SIG-M5 treated with dmso at 0.1 percent for 504 hours (cell line): ENCODE measurements around the gene NDRG2.
"Not testable (repeated sequence)": the region's sequence is repeated elsewhere in the genome, so short reads cannot be mapped to it uniquely, and the experiment has no call there.

Experiments used
- DNase-seq: peaks from one replicate; lab custom pipeline; 2025; ENCODE audit not compliant: unreplicated experiment; lab: John Stamatoyannopoulos, UW

Gene NDRG2

GRCh38 chr14:21015312-21015711, 9.5 kb downstream of the NDRG2 start:
- peak; percentile 70 for DNase-seq

DNA sequence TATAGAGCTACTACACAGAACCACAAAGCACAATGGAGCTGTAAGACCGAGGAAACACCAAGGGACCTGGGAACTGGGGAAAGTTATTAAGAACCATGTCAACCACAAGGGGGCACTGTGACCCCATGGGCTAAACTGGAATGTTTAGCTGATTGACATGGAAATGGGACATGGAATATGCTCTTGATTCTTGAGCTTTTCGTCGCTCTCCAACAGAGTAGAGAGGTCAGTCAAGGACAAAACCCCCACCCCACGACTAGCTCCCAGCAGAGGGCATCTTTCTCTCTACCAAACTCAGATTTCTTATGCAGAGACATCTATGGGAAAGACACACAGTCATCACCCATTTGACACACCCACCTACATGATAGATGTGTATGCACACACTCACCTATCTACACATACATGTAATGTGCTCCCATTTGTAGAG, 10.1 kb downstream of the NDRG2 start:
- DNase-seq, result peak; percentile 73

DNA sequence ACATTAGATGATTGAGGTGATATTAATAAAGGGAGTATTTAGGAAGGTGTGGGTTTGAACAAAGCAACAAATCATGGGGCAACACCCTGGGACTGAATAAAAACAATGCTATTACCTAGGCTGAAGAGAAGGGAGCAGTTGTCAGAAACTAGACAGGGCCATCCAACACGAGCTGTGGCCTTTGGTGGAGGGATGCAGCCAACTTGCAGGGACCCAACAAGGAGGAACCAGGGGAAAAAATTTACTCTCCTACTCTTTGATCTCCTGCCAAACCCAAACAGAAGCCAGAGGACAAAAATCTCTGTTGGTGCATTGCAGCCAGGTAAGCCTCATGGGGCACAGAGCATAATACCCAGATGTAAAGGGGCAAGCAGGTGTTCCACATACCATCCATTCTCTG, 13.7 kb downstream of the NDRG2 start:
- no peak for DNase-seq

DNA sequence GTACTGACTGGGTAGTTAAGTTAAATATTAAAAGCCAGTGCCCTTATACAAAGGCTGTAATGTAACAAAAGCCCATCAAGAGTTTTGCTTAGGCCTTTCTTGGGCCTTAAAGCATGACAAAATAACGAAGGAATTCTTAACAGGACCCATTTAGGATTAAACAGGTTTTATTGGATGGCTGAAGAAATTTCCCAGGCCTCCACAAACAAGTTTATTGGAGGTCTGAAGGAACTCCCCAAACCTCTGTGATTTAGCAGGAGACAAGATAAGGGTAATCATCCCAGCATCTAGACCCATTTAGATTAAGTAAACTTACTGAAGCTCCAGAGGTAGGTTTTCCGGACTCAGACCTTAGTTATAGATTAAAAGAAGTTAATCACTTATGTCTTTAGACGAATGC, 15.1 kb downstream of the NDRG2 start:
- DNase-seq, result not testable (repeated sequence)

GRCh38 chr14:21003788-21004346, 21.0 kb downstream of the NDRG2 start:
- DNase-seq, result no peak

DNA sequence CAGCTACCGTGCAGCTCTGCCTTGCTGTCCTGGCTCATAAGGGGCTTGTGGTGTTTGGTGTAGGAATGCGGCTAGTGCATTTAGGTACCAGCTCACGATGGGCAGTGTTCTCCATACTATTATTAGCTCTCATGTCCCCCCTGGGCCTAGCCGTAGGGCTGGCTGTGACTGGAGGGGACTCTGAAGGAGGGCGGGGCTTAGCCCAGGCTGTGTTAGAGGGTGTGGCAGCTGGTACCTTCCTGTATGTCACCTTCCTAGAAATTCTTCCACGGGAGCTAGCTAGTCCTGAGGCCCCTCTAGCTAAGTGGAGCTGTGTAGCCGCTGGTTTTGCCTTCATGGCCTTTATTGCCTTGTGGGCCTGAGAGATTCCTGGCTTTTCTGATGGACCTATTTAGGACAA, 23.6 kb downstream of the NDRG2 start:
- DNase-seq, result no peak

DNA sequence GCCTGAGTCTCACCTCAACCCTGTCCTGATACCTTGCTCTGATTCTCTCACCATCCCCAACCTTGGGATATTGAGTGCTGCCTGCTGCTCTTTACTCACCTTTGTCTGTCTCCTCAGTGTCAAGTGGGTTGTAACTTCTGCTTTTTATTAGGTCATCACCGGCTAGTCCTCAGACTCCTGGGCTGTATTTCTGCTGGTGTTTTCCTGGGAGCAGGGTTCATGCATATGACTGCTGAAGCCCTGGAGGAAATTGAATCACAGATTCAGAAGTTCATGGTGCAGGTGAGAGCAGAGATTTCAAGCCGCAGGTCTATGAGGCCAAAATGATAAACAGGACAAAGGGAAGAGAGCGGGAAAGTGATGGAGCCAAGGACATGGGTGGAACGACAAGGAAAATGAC, 25.3 kb downstream of the NDRG2 start:
- no peak for DNase-seq

DNA sequence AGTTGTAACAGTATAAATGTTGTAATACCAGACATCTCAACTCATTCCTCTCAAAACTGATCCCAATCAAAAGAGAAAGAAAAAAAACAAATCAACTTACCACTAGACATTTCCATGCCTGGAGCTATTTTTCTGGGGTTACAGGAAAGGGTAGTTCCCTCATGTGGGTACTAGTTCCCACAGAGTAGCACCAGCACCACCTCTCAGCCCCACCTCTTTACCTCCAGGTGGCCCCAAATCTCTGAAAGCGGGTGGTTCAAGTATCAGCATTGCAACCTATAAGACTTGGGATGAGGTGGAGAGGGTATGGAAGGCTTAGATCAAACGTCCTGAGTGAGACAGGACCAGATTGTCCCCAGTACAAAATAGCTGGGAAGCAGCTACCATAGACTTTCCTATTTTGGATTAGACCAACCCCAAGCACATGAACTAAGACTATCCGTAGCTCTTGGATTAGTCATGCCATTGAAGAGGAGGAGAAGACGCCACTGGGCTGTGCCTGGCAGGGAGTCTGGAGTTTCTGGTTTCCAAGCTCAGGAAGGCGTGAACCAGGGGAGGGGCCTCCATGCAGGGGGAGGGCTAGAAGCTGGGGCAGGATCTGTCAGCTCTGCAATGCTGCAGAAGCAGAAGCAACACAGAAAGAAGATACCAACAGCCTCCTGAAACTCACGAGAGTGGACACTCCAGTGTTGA, 26.0 kb downstream of the NDRG2 start, which contains the start of gene SLC39A2:
TSS of gene SLC39A2 (plus strand) at position 620 of the 693 bp plus-strand sequence. CDS start 154 bp downstream, outside the sequence.
- no peak for DNase-seq

GRCh38 chr14:20998139-20998538, 26.7 kb downstream of the NDRG2 start:
- peak; percentile 28 for DNase-seq

- no peak for DNase-seq
Measured at GRCh38 chr14:20997564-20997963, 27.3 kb downstream of the NDRG2 start.

DNA sequence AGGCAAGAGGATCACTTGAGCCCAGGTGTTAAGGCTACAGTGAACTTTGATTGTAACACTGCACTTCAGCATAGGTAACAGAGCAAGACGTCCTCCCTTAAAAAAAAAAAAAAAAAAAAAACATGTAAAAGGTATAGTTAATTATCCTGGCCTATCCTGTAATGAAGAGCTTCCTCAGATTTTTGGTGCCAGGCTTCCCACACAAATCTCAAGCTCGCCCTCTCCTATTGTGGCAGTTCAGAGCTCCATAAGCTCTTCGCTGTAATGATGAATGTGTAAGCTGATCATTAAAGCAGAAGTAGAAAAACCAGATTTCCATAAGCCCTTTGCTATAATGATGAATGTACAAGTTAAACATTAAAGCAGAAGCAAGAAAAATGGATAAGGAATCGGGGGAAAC, 27.7 kb downstream of the NDRG2 start:
- no peak for DNase-seq

DNA sequence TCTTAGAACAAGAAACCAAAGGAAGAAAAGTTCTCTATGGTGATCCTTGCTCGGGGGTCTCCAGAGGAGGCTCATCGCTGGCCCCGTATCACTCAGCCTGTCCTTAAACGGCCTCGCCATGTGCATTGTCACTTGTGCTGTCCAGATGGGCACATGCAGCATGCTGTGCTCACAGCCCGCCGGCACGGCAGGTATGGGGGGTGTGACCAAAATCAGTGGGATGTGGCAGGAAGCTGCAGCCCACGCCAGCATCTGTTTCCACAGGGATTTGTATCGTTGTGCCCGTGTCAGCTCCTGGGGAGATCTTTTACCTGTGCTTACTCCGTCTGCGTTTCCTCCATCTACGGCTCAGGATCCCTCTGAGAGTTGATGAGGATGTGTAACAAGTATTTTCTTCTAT, 28.3 kb downstream of the NDRG2 start:
- DNase-seq, result no peak

GRCh38 chr14:20989787-20990600, 34.9 kb downstream of the NDRG2 start, which contains the start of gene METTL17:
METTL17 (plus strand) TSS chr14:20989980; CDS start chr14:20990003, 23 bp downstream.
- DNase-seq, result peak; percentile 98

DNA sequence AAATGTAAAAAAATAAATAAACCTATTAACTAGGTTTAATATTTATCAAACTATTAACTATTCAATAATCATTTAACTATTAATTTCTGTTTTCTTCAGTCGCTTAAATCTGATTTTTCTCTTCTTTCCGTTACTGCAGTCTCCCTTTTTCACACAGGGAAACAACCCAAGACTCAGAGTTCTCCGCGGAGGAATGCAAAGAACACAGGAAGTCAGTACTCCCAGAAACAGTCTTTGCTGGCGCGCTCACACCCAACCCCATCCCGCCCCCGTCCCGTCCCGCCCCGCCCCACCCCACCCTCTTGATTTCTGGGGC, 35.4 kb downstream of the NDRG2 start:
- DNase-seq, result no peak

DNA sequence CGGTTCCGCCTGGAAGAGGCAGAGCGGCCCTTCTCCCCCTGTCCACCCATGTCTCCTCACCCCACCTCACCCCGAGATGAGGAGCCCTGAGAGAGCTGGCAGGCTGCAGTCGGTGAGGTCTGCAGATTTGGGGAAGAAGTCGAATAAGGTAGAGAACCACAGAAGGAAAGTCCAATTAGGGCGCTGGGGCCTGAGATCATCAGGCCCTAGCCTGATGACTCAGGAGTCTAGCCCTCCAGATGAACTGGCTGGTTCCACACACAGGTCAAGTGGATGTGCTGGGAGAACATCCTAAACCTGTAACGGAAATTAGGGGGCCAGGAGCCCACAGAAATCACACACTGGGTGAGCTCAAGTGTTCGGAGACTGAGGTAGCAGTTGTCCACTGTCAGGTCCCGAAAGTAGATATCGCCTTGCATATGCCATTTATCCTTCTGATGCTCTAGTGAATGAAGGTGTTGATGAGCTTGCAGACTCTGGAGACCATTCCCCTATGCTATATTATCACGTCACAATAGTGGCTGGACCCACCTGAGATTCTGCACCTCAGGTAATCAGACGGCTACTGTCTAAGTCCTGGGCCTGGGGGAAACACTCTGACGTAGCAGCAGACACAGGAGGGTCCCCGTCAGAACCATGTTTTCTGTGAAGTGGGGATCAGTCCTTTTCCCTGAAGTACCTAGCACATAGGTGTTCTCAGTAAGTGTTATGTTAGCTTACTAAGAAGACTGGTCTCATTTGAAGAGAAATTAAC, 36.0 kb downstream of the NDRG2 start:
- peak; percentile 29 for DNase-seq

GRCh38 chr14:20986811-20987210, 38.0 kb downstream of the NDRG2 start:
- DNase-seq, result peak; percentile 37

DNA sequence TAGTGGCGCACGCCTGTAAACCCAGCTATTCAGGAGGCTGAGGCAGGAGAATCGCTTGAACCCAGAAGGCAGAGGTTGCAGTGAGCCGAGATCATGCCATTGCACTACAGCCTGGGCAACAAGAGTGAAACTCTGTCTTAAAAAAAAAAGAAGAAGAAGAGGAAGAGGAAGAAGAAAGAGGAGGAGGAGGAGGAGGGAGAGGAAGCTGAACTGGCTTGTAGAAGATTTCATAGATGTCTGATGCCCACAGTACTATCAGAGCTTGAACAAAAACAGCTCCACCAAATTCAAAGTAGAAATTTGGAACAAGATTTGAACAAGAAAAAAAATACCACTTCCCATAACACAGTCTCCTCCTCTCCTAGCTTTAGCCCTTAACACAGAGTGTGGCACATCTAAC, 39.2 kb downstream of the NDRG2 start:
- peak; percentile 55 for DNase-seq

DNA sequence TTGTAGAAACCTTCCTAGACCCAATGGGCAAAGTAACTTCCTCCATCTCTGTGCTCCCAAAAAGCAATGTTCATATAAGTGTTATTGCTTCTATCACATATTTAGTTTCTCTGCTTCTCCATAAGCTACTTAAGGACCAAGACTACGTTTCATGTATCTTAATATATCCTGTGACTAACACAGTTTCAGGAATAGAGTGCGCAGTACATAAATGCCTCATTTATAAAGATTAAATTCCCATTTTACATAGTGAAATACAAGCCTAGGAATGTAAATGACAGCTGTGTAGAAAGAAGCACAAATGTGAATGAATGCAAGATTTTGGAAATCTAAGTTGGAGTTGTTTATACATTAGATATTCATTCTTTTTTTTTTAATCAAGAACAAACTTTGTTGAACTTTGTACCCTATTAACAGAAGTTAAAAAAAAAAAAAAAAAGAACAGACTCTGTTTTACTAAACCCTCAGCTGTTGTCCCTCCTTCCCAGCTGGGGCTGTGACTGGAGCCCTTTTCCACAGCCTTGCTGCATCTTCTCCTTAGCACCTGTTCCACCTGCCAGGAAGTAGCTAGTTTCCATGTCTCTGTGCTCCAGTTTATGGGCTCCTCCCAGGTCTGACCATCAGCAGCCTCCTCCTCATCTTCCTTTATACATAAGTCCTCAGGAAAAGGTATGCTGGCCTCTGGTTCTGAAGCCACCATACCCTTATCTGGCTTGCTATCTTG, 42.1 kb downstream of the NDRG2 start:
- no peak for DNase-seq

DNA sequence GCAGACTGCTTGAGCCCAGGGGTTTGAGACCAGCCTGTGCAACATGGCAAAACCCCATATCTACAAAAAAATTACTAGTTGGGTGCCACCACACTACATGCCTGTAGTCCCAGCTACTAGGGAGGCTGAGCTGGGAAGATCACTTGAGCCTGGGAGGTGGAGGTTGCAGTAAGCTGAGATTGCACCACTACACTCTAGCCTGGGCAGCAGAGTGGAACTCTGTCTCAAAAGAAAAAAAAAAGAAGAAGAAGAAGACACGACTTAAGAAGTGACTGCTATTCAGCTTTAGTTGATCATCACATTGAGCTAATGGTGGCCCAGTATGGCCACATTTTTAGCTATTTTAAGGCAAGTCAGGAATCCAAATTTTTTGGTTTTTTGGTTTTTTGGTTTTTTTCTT, 44.0 kb downstream of the NDRG2 start:
- no peak for DNase-seq

- no peak for DNase-seq
Measured at GRCh38 chr14:20978687-20979086, 46.2 kb downstream of the NDRG2 start.

GRCh38 chr14:20976291-20976690, 48.6 kb downstream of the NDRG2 start:
- DNase-seq, result no peak
